H9 (cell line): Measurements from ENCODE around the gene RASL10A. TPM values are rescaled to one million over a fixed set of nuclear protein-coding genes. Genes with fewer than 3 reads are reported as not detected.

Experiments
- DNase-seq: peaks from one replicate; pipeline ENCODE4 v3.0.0-alpha.2; 2017
- H2AFZ ChIP-seq: one replicate; pipeline ENCODE4 v1.6.1; 2013; ENCODE audit warnings: mild to moderate bottlenecking, low read length, control low read depth, moderate library complexity
- H2AK5ac ChIP-seq: 2 replicates; pipeline ENCODE4 v1.6.1; 2013; ENCODE audit warnings: low read length, control low read depth, mixed read lengths; ENCODE audit not compliant: insufficient read length
- H2BK120ac ChIP-seq: one replicate; pipeline ENCODE4 v1.6.1; 2013; ENCODE audit warnings: low read depth, mild to moderate bottlenecking, low read length, control low read depth, inconsistent platforms; ENCODE audit not compliant: poor library complexity, severe bottlenecking
- H2BK12ac ChIP-seq: 2 replicates; pipeline ENCODE4 v1.6.1; 2013; ENCODE audit warnings: low read length, control low read depth, mixed read lengths, low read depth; ENCODE audit not compliant: insufficient read length
- H2BK15ac ChIP-seq: 2 replicates; pipeline ENCODE4 v1.6.1; 2013; ENCODE audit warnings: low read depth, low read length, control low read depth
- H2BK20ac ChIP-seq: one replicate; pipeline ENCODE4 v1.6.1; 2013; ENCODE audit warnings: low read depth, mild to moderate bottlenecking, low read length, control low read depth, inconsistent platforms; ENCODE audit not compliant: poor library complexity, severe bottlenecking
- H2BK5ac ChIP-seq: 2 replicates; pipeline ENCODE4 v1.6.1; 2013; ENCODE audit warnings: low read length, control low read depth, mixed read lengths; ENCODE audit not compliant: insufficient read length
- H3K14ac ChIP-seq: 2 replicates; pipeline ENCODE4 v1.6.1; 2013; ENCODE audit warnings: low read length, control low read depth; ENCODE audit not compliant: insufficient read depth
- H3K18ac ChIP-seq: 2 replicates; pipeline ENCODE4 v1.6.1; 2013; ENCODE audit warnings: low read depth, mild to moderate bottlenecking, mixed read lengths, low read length, control low read depth; ENCODE audit not compliant: insufficient read length
- H3K23ac ChIP-seq: 2 replicates; pipeline ENCODE4 v1.6.1; 2013; ENCODE audit warnings: low read length, control low read depth, mixed read lengths, low read depth; ENCODE audit not compliant: insufficient read length
- H3K23me2 ChIP-seq: 2 replicates; pipeline ENCODE4 v1.6.1; 2013; ENCODE audit warnings: low read depth, mild to moderate bottlenecking, mixed read lengths, low read length, control low read depth; ENCODE audit not compliant: insufficient read length, poor library complexity, severe bottlenecking
- H3K27ac ChIP-seq: 2 replicates; pipeline ENCODE4 v1.5.1; 2013; ENCODE audit warnings: low read length, control low read depth, mixed read lengths, low read depth; ENCODE audit not compliant: insufficient read length
- H3K27me3 ChIP-seq: 2 replicates; pipeline ENCODE4 v1.6.1; 2013; ENCODE audit warnings: low read length, control low read depth, inconsistent platforms; ENCODE audit not compliant: insufficient read depth
- H3K4ac ChIP-seq: 2 replicates; pipeline ENCODE4 v1.6.1; 2013; ENCODE audit warnings: low read depth, mild to moderate bottlenecking, control low read depth, inconsistent platforms, low read length, moderate library complexity
- H3K4me1 ChIP-seq: 2 replicates; pipeline ENCODE4 v1.6.1; 2013; ENCODE audit warnings: low read length, control low read depth, inconsistent platforms; ENCODE audit not compliant: insufficient read depth
- H3K4me2 ChIP-seq: 2 replicates; pipeline ENCODE4 v1.6.1; 2013; ENCODE audit warnings: low read length, control low read depth, mixed read lengths; ENCODE audit not compliant: insufficient read length, insufficient read depth
- H3K56ac ChIP-seq: 2 replicates; pipeline ENCODE4 v1.6.1; 2013; ENCODE audit warnings: low read depth, mild to moderate bottlenecking, mixed read lengths, low read length, control low read depth; ENCODE audit not compliant: insufficient read length
- H3K79me1 ChIP-seq: 2 replicates; pipeline ENCODE4 v1.6.1; 2013; ENCODE audit warnings: low read depth, mild to moderate bottlenecking, moderate library complexity, low read length, control low read depth, inconsistent platforms; ENCODE audit not compliant: insufficient read depth, poor library complexity, severe bottlenecking
- H3K79me2 ChIP-seq: 2 replicates; pipeline ENCODE4 v1.6.1; 2013; ENCODE audit warnings: low read length, control low read depth, inconsistent platforms; ENCODE audit not compliant: insufficient read depth
- H3K9ac ChIP-seq: 2 replicates; pipeline ENCODE4 v1.6.1; 2013; ENCODE audit warnings: low read length, control low read depth, mixed read lengths; ENCODE audit not compliant: insufficient read length; ENCODE audit errors: extremely low read depth
- H3K9me3 ChIP-seq: one replicate; pipeline ENCODE4 v1.6.1; 2013; ENCODE audit warnings: low read depth, low read length, inconsistent platforms; ENCODE audit not compliant: control insufficient read depth
- H3T11ph ChIP-seq: one replicate; pipeline ENCODE4 v1.6.1; 2013; ENCODE audit warnings: mild to moderate bottlenecking, low read length, control low read depth, inconsistent platforms
- H4K20me1 ChIP-seq: one replicate; pipeline ENCODE4 v1.6.1; 2013; ENCODE audit not compliant: control insufficient read depth, insufficient read length, insufficient read depth
- H4K5ac ChIP-seq: 2 replicates; pipeline ENCODE4 v1.6.1; 2013; ENCODE audit warnings: low read depth, mild to moderate bottlenecking, mixed read lengths, low read length, control low read depth; ENCODE audit not compliant: insufficient read length
- H4K8ac ChIP-seq: replicated peaks from 2 replicates; pipeline ENCODE4 v1.6.1; 2013; ENCODE audit warnings: low read length, control low read depth, mixed read lengths, low read depth; ENCODE audit not compliant: insufficient read length
- H4K91ac ChIP-seq: 2 replicates; pipeline ENCODE4 v1.6.1; 2013; ENCODE audit warnings: low read depth, mild to moderate bottlenecking, moderate library complexity, mixed read lengths, low read length, control low read depth; ENCODE audit not compliant: insufficient read length
- H3K27ac Mint-ChIP-seq, 3 experiments: 2 replicates in 2 of 3; 3 replicates in 1 of 3; pipeline ENCODE4 v1.8.0; 2020 to 2021; ENCODE audit warnings: mixed read lengths in 3 of 3, mild to moderate bottlenecking in 1 of 3, moderate library complexity in 1 of 3
- H3K27me3 Mint-ChIP-seq: 2 replicates; pipeline ENCODE4 v1.8.0; 2021; ENCODE audit warnings: low read depth, mild to moderate bottlenecking, moderate library complexity, mixed read lengths
- H3K36me3 Mint-ChIP-seq, 3 experiments: 2 replicates in 2 of 3; 3 replicates in 1 of 3; pipeline ENCODE4 v1.8.0; 2020 to 2021; ENCODE audit warnings: low read depth in 3 of 3, mixed read lengths in 3 of 3; ENCODE audit not compliant: insufficient read depth in 1 of 3
- H3K4me1 Mint-ChIP-seq, 2 experiments: 2 replicates each; pipeline ENCODE4 v1.8.0; 2020; ENCODE audit warnings: mixed read lengths in 2 of 2
- H3K4me3 Mint-ChIP-seq, 2 experiments: 2 replicates in 1 of 2; 3 replicates in 1 of 2; pipeline ENCODE4 v1.8.0; 2020 to 2021; ENCODE audit warnings: mild to moderate bottlenecking in 2 of 2, mixed read lengths in 2 of 2, moderate library complexity in 1 of 2
- H3K9me3 Mint-ChIP-seq, 2 experiments: 2 replicates in 1 of 2; 3 replicates in 1 of 2; pipeline ENCODE4 v1.8.0; 2020; ENCODE audit warnings: mild to moderate bottlenecking in 2 of 2, mixed read lengths in 2 of 2, moderate library complexity in 1 of 2
- CTCF ChIP-seq: fragments of 200-600 bp; sonication (generic); conservative IDR thresholded peaks from 3 replicates; pipeline ENCODE4 v1.8.0; 2021; ENCODE audit warnings: antibody characterized with exemption, mild to moderate bottlenecking
- WGBS: extraction: QIAGEN DNeasy Blood & Tissue Kit; methylation state at CpG from one replicate; pipeline ENCODE4 v1.1.7; 2013; ENCODE audit warnings: missing lambda C conversion rate, low lambda C conversion rate, mixed read lengths; ENCODE audit not compliant: insufficient read length; ENCODE audit errors: extremely low coverage; 5-methylcytosine and 5-hydroxymethylcytosine counted together
- total RNA-seq: library from RNA; stranded (reverse); gene quantifications from 2 replicates; pipeline ENCODE4 v1.2.1, GENCODE V29; 2021

Gene RASL10A
- total RNA-seq, 1 experiment from 2014 or later = 0.90 TPM

GRCh38 chr22:29308791-29309262, 6.7 kb downstream of the RASL10A start:
- Histone ChIP-seq H3K14ac (no peak overlapping the region), H2BK120ac (no peak overlapping the region), H3K18ac (no peak overlapping the region), H3K9me3 (no peaks in the 10 kb centered on the region), H4K8ac (no peak overlapping the region), H3K79me1 (no peaks in the 10 kb centered on the region), H2BK5ac (no peak overlapping the region), H3K27ac (no peak overlapping the region), H2BK15ac (no peak overlapping the region), H2AK5ac (no peak overlapping the region), H3T11ph (no peak overlapping the region), H2BK20ac (no peak overlapping the region), H3K23me2 (peaks cover 8% of the 10 kb centered on the region), H2AFZ (no peak overlapping the region), H4K91ac (no peak overlapping the region), H3K23ac (no peak overlapping the region), H3K56ac (no peak overlapping the region), H3K4ac (no peak overlapping the region), H3K27me3 (peaks cover 4% of the 10 kb centered on the region), H4K20me1 (no peaks in the 10 kb centered on the region), H3K4me1 (no peaks in the 10 kb centered on the region), H3K79me2 (no peaks in the 10 kb centered on the region), H3K9ac (no peak overlapping the region), H2BK12ac (no peak overlapping the region), H3K4me2 (no peak overlapping the region), H4K5ac (no peak overlapping the region)
- Mint-ChIP-seq H3K4me3 (no peak overlapping the region), H3K36me3 (peaks cover 0 to 5% (median 0%) of the 10 kb centered on the region in 3 experiments; a peak in 3 of 7 replicates), H3K4me1 (peaks cover 18 to 38% of the 10 kb centered on the region in 2 experiments), H3K27me3 (peaks cover 26% of the 10 kb centered on the region), H3K9me3 (peaks cover 2 to 8% of the 10 kb centered on the region in 2 experiments; a peak in 4 of 5 replicates), H3K27ac (no peak overlapping the region)
- no peak for TF ChIP-seq CTCF
- no CpG with 5 or more reads among the region's 13 CpGs for WGBS
- no peak for DNase-seq
